D721Med (cell line): Measurements from ENCODE around the gene MSN.
"Not testable (repeated sequence)": the region's sequence is repeated elsewhere in the genome, so short reads cannot be mapped to it uniquely, and the experiment has no call there.

Experiments used
- DNase-seq: peaks from one replicate; pipeline ENCODE4 v3.0.0; 2011; ENCODE audit warnings: low spot score; ENCODE audit not compliant: insufficient read length
- FAIRE-seq: peaks from 2 replicates; lab custom pipeline; 2011; peaks lifted over from hg19 to GRCh38; lab: Jason Lieb, UNC
- TF ChIP-seq, protein P1 (sequence below): IDR thresholded peaks from 2 replicates; pipeline ENCODE4 v1.5.1; 2012; ENCODE audit warnings: mild to moderate bottlenecking, control low read depth; ENCODE audit not compliant: insufficient read depth; ENCODE audit errors: missing control alignments

The MSN gene

GRCh38 chrX:65755786-65756185 lies 88.3 kb downstream of the MSN start:
- TF ChIP-seq, protein P1, sequence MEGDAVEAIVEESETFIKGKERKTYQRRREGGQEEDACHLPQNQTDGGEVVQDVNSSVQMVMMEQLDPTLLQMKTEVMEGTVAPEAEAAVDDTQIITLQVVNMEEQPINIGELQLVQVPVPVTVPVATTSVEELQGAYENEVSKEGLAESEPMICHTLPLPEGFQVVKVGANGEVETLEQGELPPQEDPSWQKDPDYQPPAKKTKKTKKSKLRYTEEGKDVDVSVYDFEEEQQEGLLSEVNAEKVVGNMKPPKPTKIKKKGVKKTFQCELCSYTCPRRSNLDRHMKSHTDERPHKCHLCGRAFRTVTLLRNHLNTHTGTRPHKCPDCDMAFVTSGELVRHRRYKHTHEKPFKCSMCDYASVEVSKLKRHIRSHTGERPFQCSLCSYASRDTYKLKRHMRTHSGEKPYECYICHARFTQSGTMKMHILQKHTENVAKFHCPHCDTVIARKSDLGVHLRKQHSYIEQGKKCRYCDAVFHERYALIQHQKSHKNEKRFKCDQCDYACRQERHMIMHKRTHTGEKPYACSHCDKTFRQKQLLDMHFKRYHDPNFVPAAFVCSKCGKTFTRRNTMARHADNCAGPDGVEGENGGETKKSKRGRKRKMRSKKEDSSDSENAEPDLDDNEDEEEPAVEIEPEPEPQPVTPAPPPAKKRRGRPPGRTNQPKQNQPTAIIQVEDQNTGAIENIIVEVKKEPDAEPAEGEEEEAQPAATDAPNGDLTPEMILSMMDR: no peak
- DNase-seq (no peak), FAIRE-seq (no peak)

DNA sequence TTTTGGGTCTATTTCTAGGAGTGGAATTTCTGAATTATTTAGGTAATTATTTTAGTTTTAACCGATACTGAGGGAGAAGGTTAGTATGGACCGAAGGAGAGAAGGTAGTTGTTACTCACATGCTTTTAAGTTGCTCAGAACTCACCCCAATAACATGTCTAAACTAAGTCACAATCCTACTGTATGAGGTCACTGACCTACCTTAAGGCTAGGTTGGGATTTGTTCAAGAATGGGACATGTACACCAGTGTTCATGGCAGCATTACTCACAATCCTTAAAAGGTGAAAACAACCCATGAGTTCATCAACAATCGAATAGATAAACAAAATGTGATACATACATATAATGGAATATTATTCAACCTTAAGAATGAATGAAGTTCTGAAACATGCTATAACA lies 90.5 kb downstream of the MSN start:
- TF ChIP-seq, protein P1: no peak
- no peak for DNase-seq
- FAIRE-seq: no peak

- FAIRE-seq: no peak
- no peak for DNase-seq
- TF ChIP-seq, protein P1: no peak
These were observed 91.1 kb downstream of the MSN start for GRCh38 chrX:65758505-65758904.

GRCh38 chrX:65759525-65759924 lies 92.1 kb downstream of the MSN start:
- not testable (repeated sequence) for DNase-seq, FAIRE-seq

DNA sequence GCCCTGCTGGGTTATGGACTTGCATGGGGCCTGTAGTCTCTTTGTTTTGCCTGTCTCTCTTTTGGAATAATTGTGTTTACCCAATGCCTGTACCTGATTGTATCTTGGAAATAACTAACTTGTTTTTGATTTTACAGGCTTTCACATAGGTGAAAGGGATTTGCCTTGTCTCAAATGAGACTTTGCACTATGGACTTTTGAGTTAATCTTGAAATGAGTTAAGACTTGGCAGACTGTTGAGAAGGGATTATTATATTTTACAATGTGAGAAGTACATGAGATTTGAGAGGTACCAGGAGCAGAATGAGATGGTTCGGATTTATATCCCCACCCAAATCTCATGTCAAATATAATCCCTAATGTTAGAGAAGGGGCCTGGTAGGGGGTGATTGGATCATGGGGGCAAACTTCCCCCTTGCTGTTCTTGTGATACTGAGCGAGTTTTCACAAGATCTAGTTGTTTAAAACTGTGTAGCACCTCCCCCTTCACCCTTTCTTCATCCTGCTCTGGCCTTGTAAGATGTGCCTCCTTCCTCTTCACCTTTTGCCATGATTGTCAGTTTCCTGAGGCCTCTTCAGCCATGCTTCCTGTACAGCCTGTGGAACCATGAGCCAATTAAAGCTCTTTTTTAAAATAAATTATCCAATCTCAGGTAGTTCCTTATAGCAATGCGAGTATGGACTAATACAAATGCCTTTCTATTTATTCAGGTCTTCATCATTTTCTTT lies 102.3 kb downstream of the MSN start:
- TF ChIP-seq, protein P1: no peak
- FAIRE-seq (no peak), DNase-seq (no peak)

- no peak for FAIRE-seq
- TF ChIP-seq, protein P1: no peak
- DNase-seq: no peak
These were observed 105.4 kb downstream of the MSN start for GRCh38 chrX:65772842-65773241.

DNA sequence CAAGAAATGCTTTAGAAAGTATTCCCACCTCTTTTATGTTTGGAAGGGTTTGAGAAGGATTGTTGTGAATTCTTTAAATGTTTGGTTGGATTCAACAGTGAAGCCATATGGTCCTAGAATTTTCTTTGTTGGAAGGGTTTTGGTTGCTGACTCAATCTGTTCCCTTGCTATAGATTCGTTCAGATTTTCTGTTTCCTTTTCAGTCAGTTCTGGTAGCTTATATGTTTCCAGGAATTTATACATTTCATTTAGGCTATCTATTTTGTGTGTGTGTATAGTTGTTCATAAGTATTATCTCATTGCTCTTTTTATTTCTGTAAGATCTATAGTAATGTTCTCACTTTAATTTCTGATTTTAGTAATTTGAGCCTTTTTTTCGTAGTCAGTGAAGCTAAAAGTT lies 114.4 kb downstream of the MSN start:
- DNase-seq (no peak), FAIRE-seq (no peak)
- TF ChIP-seq, protein P1: no peak
